ENCODE results near the gene APMAP. TPM values are rescaled to one million over a fixed set of nuclear protein-coding genes. Genes with fewer than 3 reads are reported as not detected.

Gene APMAP
- total RNA-seq, 1 experiment from 2014 or later = 82.7 TPM

- no TSS peak for BruUV-seq (replicated peaks)
- Histone ChIP-seq H3K27me3 (ENCODE audit: insufficient read depth, low read length) (no peaks in the 10 kb centered on the region), H2AFZ (ENCODE audit: low read depth, low read length, poor library complexity, severe bottlenecking) (no peak overlapping the region), H3K4me2 (ENCODE audit: low read length) (no peak overlapping the region), H3K9me2 (ENCODE audit: insufficient read depth) (no peaks in the 10 kb centered on the region), H3K9ac (ENCODE audit: low read length) (no peak overlapping the region), H3K4me3 (replicated peaks in 1 of 2; ENCODE audit: low read depth in 1 of 2, low read length in 2 of 2) (no peak overlapping the region), H3K36me3 (ENCODE audit: control insufficient read depth in 1 of 2, insufficient read depth in 2 of 2, low read length in 2 of 2) (no peaks in the 10 kb centered on the region), H3K79me2 (ENCODE audit: insufficient read depth, low read length) (no peaks in the 10 kb centered on the region), H3K9me3 (ENCODE audit: control insufficient read depth in 1 of 2, insufficient read depth in 1 of 2, low read depth in 1 of 2, low read length in 2 of 2) (no peaks in the 10 kb centered on the region), H3K27ac (ENCODE audit: low read depth, low read length) (no peak overlapping the region), H4K20me1 (ENCODE audit: insufficient read depth) (no peaks in the 10 kb centered on the region), H3K4me1 (ENCODE audit: control insufficient read depth in 1 of 2, insufficient read depth in 2 of 2, low read length in 2 of 2) (no peaks in the 10 kb centered on the region)
- ATAC-seq = no peak
- no peak for DNase-seq (ENCODE audit: low read depth, low spot score)
- ChIA-PET CTCF (no interaction called here), POLR2A (no interaction called here), RAD21 (ENCODE audit: low non-redundant PET in 1 of 2, low total read pairs in 2 of 2, uncharacterized antibody in 2 of 2, unreplicated experiment in 2 of 2) (no interaction called here)
- TF ChIP-seq ELF1 (IDR thresholded peaks at IDR 0.05; ENCODE audit: borderline replicate concordance, low read depth) = no peak
- TF ChIP-seq FOSL1 (IDR thresholded peaks at IDR 0.05; ENCODE audit: low read depth) = no peak
- no peak for TF ChIP-seq EZH2phosphoT487 (IDR thresholded peaks at IDR 0.05; ENCODE audit: borderline replicate concordance)
- no peak for TF ChIP-seq MAX (IDR thresholded peaks at IDR 0.05)
- no peak for TF ChIP-seq REST (IDR thresholded peaks at IDR 0.05; ENCODE audit: low read depth)
- no peak for TF ChIP-seq ZNF274 (IDR thresholded peaks at IDR 0.05; ENCODE audit: low read depth, low read length)
- no peak for TF ChIP-seq EZH2 (IDR thresholded peaks at IDR 0.05)
- TF ChIP-seq SRF (IDR thresholded peaks at IDR 0.05; ENCODE audit: low read depth) = no peak
- no peak for TF ChIP-seq EGR1 (IDR thresholded peaks at IDR 0.05; ENCODE audit: low read depth)
- no peak for TF ChIP-seq RAD21 (IDR thresholded peaks at IDR 0.05; ENCODE audit: low read depth)
- no peak for TF ChIP-seq ZFX (IDR thresholded peaks at IDR 0.05)
- TF ChIP-seq, protein P1, sequence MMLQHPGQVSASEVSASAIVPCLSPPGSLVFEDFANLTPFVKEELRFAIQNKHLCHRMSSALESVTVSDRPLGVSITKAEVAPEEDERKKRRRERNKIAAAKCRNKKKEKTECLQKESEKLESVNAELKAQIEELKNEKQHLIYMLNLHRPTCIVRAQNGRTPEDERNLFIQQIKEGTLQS (IDR thresholded peaks at IDR 0.05) = no peak
- no peak for TF ChIP-seq CTCF (IDR thresholded peaks at IDR 0.05 in 2 of 3, conservative IDR thresholded peaks at IDR 0.05 in 1 of 3; ENCODE audit: borderline replicate concordance in 1 of 3, insufficient read depth in 1 of 3, low read depth in 2 of 3, low read length in 2 of 3)
- no peak for TF ChIP-seq SP1 (IDR thresholded peaks at IDR 0.05; ENCODE audit: low read depth)
- no peak for TF ChIP-seq SIN3A (IDR thresholded peaks at IDR 0.05; ENCODE audit: low read depth)
- no peak for TF ChIP-seq POLR2A (IDR thresholded peaks at IDR 0.05; ENCODE audit: borderline replicate concordance, extremely low read depth, insufficient read depth, insufficient read length)
- TF ChIP-seq JUND (IDR thresholded peaks at IDR 0.05) = no peak
- no peak for TF ChIP-seq CEBPB (IDR thresholded peaks at IDR 0.05; ENCODE audit: low read depth)
- TF ChIP-seq ZBTB33 (IDR thresholded peaks at IDR 0.05; ENCODE audit: extremely low read depth, insufficient replicate concordance, low read length) = no peak
- intact Hi-C loops (cut with micrococcal nuclease) = no loop called here
Observed at GRCh38 chr20:25035921-25036320, 43.4 kb upstream of the APMAP start.
